OCI-LY1 (cell line): Measurements from ENCODE around the gene SESN1.

Experiments used
- EZH2 ChIP-seq: fragments of 200-600 bp; sonication (generic), shearing (Covaris generic); IDR thresholded peaks from 2 replicates; pipeline ENCODE4 v1.8.0; 2017; ENCODE audit warnings: borderline replicate concordance, mixed run types, mild to moderate bottlenecking, antibody characterized with exemption, low read length, moderate library complexity, mixed read lengths
- TF ChIP-seq, protein P1 (sequence below): fragments of 200-600 bp; sonication (generic), shearing (Covaris generic); IDR thresholded peaks from 2 replicates; pipeline ENCODE4 v1.5.1; 2017; ENCODE audit warnings: mild to moderate bottlenecking, antibody characterized with exemption, low read length, moderate library complexity, mixed read lengths

DNA sequence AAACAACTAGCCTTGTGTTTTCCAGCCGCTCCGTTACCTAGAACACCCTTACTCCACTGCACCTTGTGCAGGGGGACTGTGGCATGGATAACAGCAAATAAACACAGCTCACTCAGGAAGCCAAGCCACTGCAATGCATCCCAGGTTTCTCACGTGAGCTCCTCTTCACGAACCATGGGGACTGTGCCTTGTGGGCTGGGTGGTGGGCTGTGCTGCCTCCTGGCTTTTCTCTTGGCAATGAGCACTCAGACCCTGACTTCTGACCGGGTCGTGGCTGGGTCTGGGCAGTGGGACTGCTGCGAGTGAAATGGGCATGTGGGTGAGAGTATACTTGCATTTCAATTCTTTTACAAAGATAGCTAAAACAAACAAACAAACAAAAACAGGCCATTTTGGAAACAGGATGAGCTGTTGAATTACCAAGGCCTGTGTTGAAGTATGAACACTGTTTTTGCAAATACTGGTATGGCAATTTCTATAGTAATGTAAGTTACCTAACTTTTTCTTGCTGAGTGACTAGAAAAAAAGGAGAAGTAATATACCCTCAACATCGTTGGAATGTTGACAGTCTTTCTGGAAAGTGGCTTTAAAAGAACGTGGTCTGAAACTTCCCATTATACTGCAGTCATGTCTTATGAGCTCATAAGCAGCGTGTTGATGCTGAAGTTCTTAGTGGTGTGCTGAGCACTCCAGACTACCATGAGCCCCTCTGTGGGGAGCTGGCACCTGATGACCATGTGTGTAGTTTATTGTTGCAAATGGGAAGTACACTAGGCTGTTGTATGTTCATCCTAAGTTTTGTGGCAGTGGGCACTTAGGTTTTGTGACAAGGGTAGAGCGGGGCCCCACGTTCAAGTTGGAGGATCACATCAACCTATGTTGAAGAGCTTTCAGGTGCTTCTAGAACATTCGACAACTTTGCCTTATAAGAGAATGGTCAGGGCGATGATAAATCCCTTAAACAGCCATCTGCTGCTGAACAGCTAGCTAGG, 126.0 kb downstream of the SESN1 start:
- TF ChIP-seq, protein P1, sequence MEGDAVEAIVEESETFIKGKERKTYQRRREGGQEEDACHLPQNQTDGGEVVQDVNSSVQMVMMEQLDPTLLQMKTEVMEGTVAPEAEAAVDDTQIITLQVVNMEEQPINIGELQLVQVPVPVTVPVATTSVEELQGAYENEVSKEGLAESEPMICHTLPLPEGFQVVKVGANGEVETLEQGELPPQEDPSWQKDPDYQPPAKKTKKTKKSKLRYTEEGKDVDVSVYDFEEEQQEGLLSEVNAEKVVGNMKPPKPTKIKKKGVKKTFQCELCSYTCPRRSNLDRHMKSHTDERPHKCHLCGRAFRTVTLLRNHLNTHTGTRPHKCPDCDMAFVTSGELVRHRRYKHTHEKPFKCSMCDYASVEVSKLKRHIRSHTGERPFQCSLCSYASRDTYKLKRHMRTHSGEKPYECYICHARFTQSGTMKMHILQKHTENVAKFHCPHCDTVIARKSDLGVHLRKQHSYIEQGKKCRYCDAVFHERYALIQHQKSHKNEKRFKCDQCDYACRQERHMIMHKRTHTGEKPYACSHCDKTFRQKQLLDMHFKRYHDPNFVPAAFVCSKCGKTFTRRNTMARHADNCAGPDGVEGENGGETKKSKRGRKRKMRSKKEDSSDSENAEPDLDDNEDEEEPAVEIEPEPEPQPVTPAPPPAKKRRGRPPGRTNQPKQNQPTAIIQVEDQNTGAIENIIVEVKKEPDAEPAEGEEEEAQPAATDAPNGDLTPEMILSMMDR = no peak
- no peak for TF ChIP-seq EZH2
